H9 (cell line): ENCODE results near the gene CFHR1. TPM values are rescaled to one million over a fixed set of nuclear protein-coding genes. Genes with fewer than 3 reads are reported as not detected.

Source experiments
- DNase-seq: peaks from one replicate; pipeline ENCODE4 v3.0.0-alpha.2; 2017
- H2AFZ ChIP-seq: one replicate; pipeline ENCODE4 v1.6.1; 2013; ENCODE audit warnings: mild to moderate bottlenecking, low read length, control low read depth, moderate library complexity
- H2AK5ac ChIP-seq: 2 replicates; pipeline ENCODE4 v1.6.1; 2013; ENCODE audit warnings: low read length, control low read depth, mixed read lengths; ENCODE audit not compliant: insufficient read length
- H2BK120ac ChIP-seq: one replicate; pipeline ENCODE4 v1.6.1; 2013; ENCODE audit warnings: low read depth, mild to moderate bottlenecking, low read length, control low read depth, inconsistent platforms; ENCODE audit not compliant: poor library complexity, severe bottlenecking
- H2BK12ac ChIP-seq: 2 replicates; pipeline ENCODE4 v1.6.1; 2013; ENCODE audit warnings: low read length, control low read depth, mixed read lengths, low read depth; ENCODE audit not compliant: insufficient read length
- H2BK15ac ChIP-seq: 2 replicates; pipeline ENCODE4 v1.6.1; 2013; ENCODE audit warnings: low read depth, low read length, control low read depth
- H2BK20ac ChIP-seq: one replicate; pipeline ENCODE4 v1.6.1; 2013; ENCODE audit warnings: low read depth, mild to moderate bottlenecking, low read length, control low read depth, inconsistent platforms; ENCODE audit not compliant: poor library complexity, severe bottlenecking
- H2BK5ac ChIP-seq: 2 replicates; pipeline ENCODE4 v1.6.1; 2013; ENCODE audit warnings: low read length, control low read depth, mixed read lengths; ENCODE audit not compliant: insufficient read length
- H3K14ac ChIP-seq: 2 replicates; pipeline ENCODE4 v1.6.1; 2013; ENCODE audit warnings: low read length, control low read depth; ENCODE audit not compliant: insufficient read depth
- H3K18ac ChIP-seq: 2 replicates; pipeline ENCODE4 v1.6.1; 2013; ENCODE audit warnings: low read depth, mild to moderate bottlenecking, mixed read lengths, low read length, control low read depth; ENCODE audit not compliant: insufficient read length
- H3K23ac ChIP-seq: 2 replicates; pipeline ENCODE4 v1.6.1; 2013; ENCODE audit warnings: low read length, control low read depth, mixed read lengths, low read depth; ENCODE audit not compliant: insufficient read length
- H3K23me2 ChIP-seq: 2 replicates; pipeline ENCODE4 v1.6.1; 2013; ENCODE audit warnings: low read depth, mild to moderate bottlenecking, mixed read lengths, low read length, control low read depth; ENCODE audit not compliant: insufficient read length, poor library complexity, severe bottlenecking
- H3K27ac ChIP-seq: 2 replicates; pipeline ENCODE4 v1.5.1; 2013; ENCODE audit warnings: low read length, control low read depth, mixed read lengths, low read depth; ENCODE audit not compliant: insufficient read length
- H3K27me3 ChIP-seq: 2 replicates; pipeline ENCODE4 v1.6.1; 2013; ENCODE audit warnings: low read length, control low read depth, inconsistent platforms; ENCODE audit not compliant: insufficient read depth
- H3K4ac ChIP-seq: 2 replicates; pipeline ENCODE4 v1.6.1; 2013; ENCODE audit warnings: low read depth, mild to moderate bottlenecking, control low read depth, inconsistent platforms, low read length, moderate library complexity
- H3K4me1 ChIP-seq: 2 replicates; pipeline ENCODE4 v1.6.1; 2013; ENCODE audit warnings: low read length, control low read depth, inconsistent platforms; ENCODE audit not compliant: insufficient read depth
- H3K4me2 ChIP-seq: 2 replicates; pipeline ENCODE4 v1.6.1; 2013; ENCODE audit warnings: low read length, control low read depth, mixed read lengths; ENCODE audit not compliant: insufficient read length, insufficient read depth
- H3K56ac ChIP-seq: 2 replicates; pipeline ENCODE4 v1.6.1; 2013; ENCODE audit warnings: low read depth, mild to moderate bottlenecking, mixed read lengths, low read length, control low read depth; ENCODE audit not compliant: insufficient read length
- H3K79me1 ChIP-seq: 2 replicates; pipeline ENCODE4 v1.6.1; 2013; ENCODE audit warnings: low read depth, mild to moderate bottlenecking, moderate library complexity, low read length, control low read depth, inconsistent platforms; ENCODE audit not compliant: insufficient read depth, poor library complexity, severe bottlenecking
- H3K79me2 ChIP-seq: 2 replicates; pipeline ENCODE4 v1.6.1; 2013; ENCODE audit warnings: low read length, control low read depth, inconsistent platforms; ENCODE audit not compliant: insufficient read depth
- H3K9ac ChIP-seq: 2 replicates; pipeline ENCODE4 v1.6.1; 2013; ENCODE audit warnings: low read length, control low read depth, mixed read lengths; ENCODE audit not compliant: insufficient read length; ENCODE audit errors: extremely low read depth
- H3K9me3 ChIP-seq: one replicate; pipeline ENCODE4 v1.6.1; 2013; ENCODE audit warnings: low read depth, low read length, inconsistent platforms; ENCODE audit not compliant: control insufficient read depth
- H3T11ph ChIP-seq: one replicate; pipeline ENCODE4 v1.6.1; 2013; ENCODE audit warnings: mild to moderate bottlenecking, low read length, control low read depth, inconsistent platforms
- H4K20me1 ChIP-seq: one replicate; pipeline ENCODE4 v1.6.1; 2013; ENCODE audit not compliant: control insufficient read depth, insufficient read length, insufficient read depth
- H4K5ac ChIP-seq: 2 replicates; pipeline ENCODE4 v1.6.1; 2013; ENCODE audit warnings: low read depth, mild to moderate bottlenecking, mixed read lengths, low read length, control low read depth; ENCODE audit not compliant: insufficient read length
- H4K8ac ChIP-seq: replicated peaks from 2 replicates; pipeline ENCODE4 v1.6.1; 2013; ENCODE audit warnings: low read length, control low read depth, mixed read lengths, low read depth; ENCODE audit not compliant: insufficient read length
- H4K91ac ChIP-seq: 2 replicates; pipeline ENCODE4 v1.6.1; 2013; ENCODE audit warnings: low read depth, mild to moderate bottlenecking, moderate library complexity, mixed read lengths, low read length, control low read depth; ENCODE audit not compliant: insufficient read length
- H3K27ac Mint-ChIP-seq, 3 experiments: 2 replicates in 2 of 3; 3 replicates in 1 of 3; pipeline ENCODE4 v1.8.0; 2020 to 2021; ENCODE audit warnings: mixed read lengths in 3 of 3, mild to moderate bottlenecking in 1 of 3, moderate library complexity in 1 of 3
- H3K27me3 Mint-ChIP-seq: 2 replicates; pipeline ENCODE4 v1.8.0; 2021; ENCODE audit warnings: low read depth, mild to moderate bottlenecking, moderate library complexity, mixed read lengths
- H3K36me3 Mint-ChIP-seq, 3 experiments: 2 replicates in 2 of 3; 3 replicates in 1 of 3; pipeline ENCODE4 v1.8.0; 2020 to 2021; ENCODE audit warnings: low read depth in 3 of 3, mixed read lengths in 3 of 3; ENCODE audit not compliant: insufficient read depth in 1 of 3
- H3K4me1 Mint-ChIP-seq, 2 experiments: 2 replicates each; pipeline ENCODE4 v1.8.0; 2020; ENCODE audit warnings: mixed read lengths in 2 of 2
- H3K4me3 Mint-ChIP-seq, 2 experiments: 2 replicates in 1 of 2; 3 replicates in 1 of 2; pipeline ENCODE4 v1.8.0; 2020 to 2021; ENCODE audit warnings: mild to moderate bottlenecking in 2 of 2, mixed read lengths in 2 of 2, moderate library complexity in 1 of 2
- H3K9me3 Mint-ChIP-seq, 2 experiments: 2 replicates in 1 of 2; 3 replicates in 1 of 2; pipeline ENCODE4 v1.8.0; 2020; ENCODE audit warnings: mild to moderate bottlenecking in 2 of 2, mixed read lengths in 2 of 2, moderate library complexity in 1 of 2
- WGBS: extraction: QIAGEN DNeasy Blood & Tissue Kit; methylation state at CpG from one replicate; pipeline ENCODE4 v1.1.7; 2013; ENCODE audit warnings: missing lambda C conversion rate, low lambda C conversion rate, mixed read lengths; ENCODE audit not compliant: insufficient read length; ENCODE audit errors: extremely low coverage; 5-methylcytosine and 5-hydroxymethylcytosine counted together
- total RNA-seq: library from RNA; stranded (reverse); gene quantifications from 2 replicates; pipeline ENCODE4 v1.2.1, GENCODE V29; 2021
- TF ChIP-seq, protein P1 (sequence below): fragments of 200-600 bp; sonication (generic); conservative IDR thresholded peaks from 3 replicates; pipeline ENCODE4 v1.8.0; 2021; ENCODE audit warnings: antibody characterized with exemption, mild to moderate bottlenecking

The CFHR1 gene
- total RNA-seq, 1 experiment from 2014 or later, result not detected

DNA sequence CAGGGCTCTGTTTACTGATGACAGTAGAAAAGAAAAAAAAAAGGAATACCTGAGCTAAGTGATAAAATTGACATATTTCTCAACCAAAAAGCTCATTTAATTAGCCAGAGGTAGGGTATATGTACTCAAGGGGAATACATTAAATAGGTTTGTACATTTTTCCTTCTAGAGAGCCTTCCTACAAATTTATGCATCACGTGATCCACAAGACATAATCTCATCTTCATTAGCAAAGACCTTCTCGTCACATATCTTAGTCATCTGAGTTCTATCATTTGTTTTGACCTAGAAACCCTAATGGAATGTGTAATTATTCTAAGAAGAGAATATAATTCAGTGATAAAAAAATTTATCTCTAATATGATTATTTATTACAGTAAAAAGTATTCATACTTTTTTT is 37.7 kb downstream of the CFHR1 start:
- Histone ChIP-seq H3K79me1 (no peaks in the 10 kb centered on the region), H3K18ac (no peak overlapping the region), H2AFZ (no peak overlapping the region), H4K91ac (no peak overlapping the region), H3K4me2 (no peak overlapping the region), H3K27ac (no peak overlapping the region), H3K4ac (no peak overlapping the region), H3K56ac (no peak overlapping the region), H3K4me1 (no peaks in the 10 kb centered on the region), H3T11ph (no peak overlapping the region), H4K5ac (no peak overlapping the region), H2BK5ac (no peak overlapping the region), H3K79me2 (no peaks in the 10 kb centered on the region), H3K27me3 (no peaks in the 10 kb centered on the region), H4K20me1 (no peaks in the 10 kb centered on the region), H4K8ac (no peak overlapping the region), H3K23ac (no peak overlapping the region), H2AK5ac (no peak overlapping the region), H3K14ac (no peak overlapping the region), H2BK15ac (no peak overlapping the region), H3K23me2 (no peaks in the 10 kb centered on the region), H2BK12ac (no peak overlapping the region), H3K9ac (no peak overlapping the region), H3K9me3 (no peaks in the 10 kb centered on the region), H2BK120ac (no peak overlapping the region), H2BK20ac (no peak overlapping the region)
- no peak overlapping the region for H3K27ac Mint-ChIP-seq
- 0 out of 7 replicates have a peak, but pooled peaks cover 0 to 2% (median 0%) of the 10 kb centered on the region in 3 experiments for H3K36me3 Mint-ChIP-seq
- no peak overlapping the region for H3K4me3 Mint-ChIP-seq
- DNase-seq, result no peak
- no peaks in the 10 kb centered on the region for H3K27me3 Mint-ChIP-seq
- no peaks in the 10 kb centered on the region for H3K4me1 Mint-ChIP-seq
- WGBS, result no CpG with 5 or more reads among the region's 2 CpGs
- H3K9me3 Mint-ChIP-seq, result no peaks in the 10 kb centered on the region
- TF ChIP-seq, protein P1, sequence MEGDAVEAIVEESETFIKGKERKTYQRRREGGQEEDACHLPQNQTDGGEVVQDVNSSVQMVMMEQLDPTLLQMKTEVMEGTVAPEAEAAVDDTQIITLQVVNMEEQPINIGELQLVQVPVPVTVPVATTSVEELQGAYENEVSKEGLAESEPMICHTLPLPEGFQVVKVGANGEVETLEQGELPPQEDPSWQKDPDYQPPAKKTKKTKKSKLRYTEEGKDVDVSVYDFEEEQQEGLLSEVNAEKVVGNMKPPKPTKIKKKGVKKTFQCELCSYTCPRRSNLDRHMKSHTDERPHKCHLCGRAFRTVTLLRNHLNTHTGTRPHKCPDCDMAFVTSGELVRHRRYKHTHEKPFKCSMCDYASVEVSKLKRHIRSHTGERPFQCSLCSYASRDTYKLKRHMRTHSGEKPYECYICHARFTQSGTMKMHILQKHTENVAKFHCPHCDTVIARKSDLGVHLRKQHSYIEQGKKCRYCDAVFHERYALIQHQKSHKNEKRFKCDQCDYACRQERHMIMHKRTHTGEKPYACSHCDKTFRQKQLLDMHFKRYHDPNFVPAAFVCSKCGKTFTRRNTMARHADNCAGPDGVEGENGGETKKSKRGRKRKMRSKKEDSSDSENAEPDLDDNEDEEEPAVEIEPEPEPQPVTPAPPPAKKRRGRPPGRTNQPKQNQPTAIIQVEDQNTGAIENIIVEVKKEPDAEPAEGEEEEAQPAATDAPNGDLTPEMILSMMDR, result no peak
